HepG2 (cell line): ENCODE results near the gene NPB. TPM values are rescaled to one million over a fixed set of nuclear protein-coding genes. Genes with fewer than 3 reads are reported as not detected.
A peak's percentile ranks its signal among the peaks of the same experiment; 100 is the strongest.

Source experiments
- CSRNP1 ChIP-seq: sonication (generic); formaldehyde crosslinking; IDR thresholded peaks from 2 replicates; pipeline ENCODE4 v1.8.1; 2023; ENCODE audit warnings: mild to moderate bottlenecking, missing genetic modification reagents
- IKZF5 ChIP-seq: IDR thresholded peaks from 2 replicates; pipeline ENCODE4 v1.6.1; 2018; ENCODE audit warnings: missing genetic modification reagents, mild to moderate bottlenecking, missing compliant biosample characterization
- KLF11 ChIP-seq: IDR thresholded peaks from 2 replicates; pipeline ENCODE4 v1.6.1; 2016; ENCODE audit warnings: missing compliant biosample characterization
- MTF2 ChIP-seq: sonication (generic); formaldehyde crosslinking; IDR thresholded peaks from 2 replicates; pipeline ENCODE4 v1.5.0; 2020; ENCODE audit warnings: missing genetic modification reagents, borderline replicate concordance
- ZBTB26 ChIP-seq: IDR thresholded peaks from 2 replicates; pipeline ENCODE4 v1.6.1; 2016; ENCODE audit warnings: missing compliant biosample characterization, missing genetic modification reagents, borderline replicate concordance
- ZMYM3 ChIP-seq: sonication (generic); formaldehyde crosslinking; IDR thresholded peaks from 2 replicates; pipeline ENCODE4 v1.5.1; 2020; ENCODE audit warnings: mild to moderate bottlenecking, missing genetic modification reagents
- ZNF34 ChIP-seq: sonication (generic); formaldehyde crosslinking; IDR thresholded peaks from 2 replicates; pipeline ENCODE4 v1.4.0; 2020; ENCODE audit warnings: mild to moderate bottlenecking, missing genetic modification reagents, borderline replicate concordance
- ZNF383 ChIP-seq: sonication (generic); formaldehyde crosslinking; IDR thresholded peaks from 2 replicates; pipeline ENCODE4 v1.4.0; 2020; ENCODE audit warnings: missing genetic modification reagents, mild to moderate bottlenecking, borderline replicate concordance
- ZNF451 ChIP-seq: sonication (generic); formaldehyde crosslinking; IDR thresholded peaks from 2 replicates; pipeline ENCODE4 v1.5.0; 2020; ENCODE audit warnings: mild to moderate bottlenecking, missing genetic modification reagents
- ZNF512 ChIP-seq: sonication (generic); formaldehyde crosslinking; IDR thresholded peaks from 2 replicates; pipeline ENCODE4 v1.4.0; 2020; ENCODE audit warnings: mild to moderate bottlenecking, missing genetic modification reagents
- ZNF691 ChIP-seq: sonication (generic); formaldehyde crosslinking; IDR thresholded peaks from 2 replicates; pipeline ENCODE4 v1.4.0; 2020; ENCODE audit warnings: missing genetic modification reagents, low read depth, mild to moderate bottlenecking, borderline replicate concordance
- ZNF773 ChIP-seq: sonication (generic); formaldehyde crosslinking; IDR thresholded peaks from 2 replicates; pipeline ENCODE4 v1.4.0; 2020; ENCODE audit warnings: missing genetic modification reagents, borderline replicate concordance
- polyA plus RNA-seq, 8 experiments: library from polyadenylated mRNA; depleted of rRNA in 3 of 8; stranded (reverse) in 7 of 8; unstranded in 1 of 8; fragments of >200 nt; fragmentation: Illumina TruSeq in 4 of 8; extraction: Trizol in 4 of 8; gene quantifications; 2 replicates each; pipeline versions ENCODE4 v1.2.1 to v1.2.3, GENCODE V29; 2011 to 2016; ENCODE audit warnings: low read depth in 4 of 8, missing spikeins in 1 of 8, mixed read lengths in 1 of 8; ENCODE audit not compliant: insufficient read depth in 1 of 8
- total RNA-seq, 5 experiments: library from RNA; depleted of rRNA; stranded (reverse); fragments of >200 nt; fragmentation: Illumina TruSeq; extraction: Trizol; gene quantifications; 2 replicates each; pipeline ENCODE4 v1.2.3, GENCODE V29; 2016; ENCODE audit warnings: low read depth in 1 of 5
- TF ChIP-seq, protein P1 (sequence below): IDR thresholded peaks from 2 replicates; pipeline ENCODE4 v1.6.1; 2012; ENCODE audit warnings: low read depth, low read length, improper control_type of control experiment
- TF ChIP-seq, protein P2 (sequence below): sonication (generic); formaldehyde crosslinking; IDR thresholded peaks from 2 replicates; pipeline ENCODE4 v1.4.0; 2020; ENCODE audit warnings: missing genetic modification reagents

The NPB gene
- total and polyA plus RNA-seq, 2 of the 13 experiments (the other 11 are each of a cell fraction or from before 2014, with no cell fraction given) = 0.11 to 0.93 TPM

GRCh38 chr17:81909966-81910839 lies 8.2 kb downstream of the NPB start (continued):
- no peak for TF ChIP-seq ZNF512 (CRISPR knock-in tag)
- TF ChIP-seq, protein P1, sequence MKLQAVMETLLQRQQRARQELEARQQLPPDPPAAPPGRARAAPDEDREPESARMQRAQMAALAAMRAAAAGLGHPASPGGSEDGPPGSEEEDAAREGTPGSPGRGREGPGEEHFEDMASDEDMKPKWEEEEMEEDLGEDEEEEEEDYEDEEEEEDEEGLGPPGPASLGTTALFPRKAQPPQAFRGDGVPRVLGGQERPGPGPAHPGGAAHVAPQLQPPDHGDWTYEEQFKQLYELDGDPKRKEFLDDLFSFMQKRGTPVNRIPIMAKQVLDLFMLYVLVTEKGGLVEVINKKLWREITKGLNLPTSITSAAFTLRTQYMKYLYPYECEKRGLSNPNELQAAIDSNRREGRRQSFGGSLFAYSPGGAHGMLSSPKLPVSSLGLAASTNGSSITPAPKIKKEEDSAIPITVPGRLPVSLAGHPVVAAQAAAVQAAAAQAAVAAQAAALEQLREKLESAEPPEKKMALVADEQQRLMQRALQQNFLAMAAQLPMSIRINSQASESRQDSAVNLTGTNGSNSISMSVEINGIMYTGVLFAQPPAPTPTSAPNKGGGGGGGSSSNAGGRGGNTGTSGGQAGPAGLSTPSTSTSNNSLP = no peak
- peak; percentile 40 for TF ChIP-seq ZNF383 (CRISPR knock-in tag)
- no peak for TF ChIP-seq ZNF34 (CRISPR knock-in tag)
- no peak for TF ChIP-seq MTF2 (CRISPR knock-in tag)
- TF ChIP-seq IKZF5 (CRISPR knock-in tag) = peak; percentile 92
- TF ChIP-seq CSRNP1 (CRISPR knock-in tag) = peak; percentile 47
- TF ChIP-seq ZBTB26 (CRISPR knock-in tag) = 0 out of 2 replicates have a peak, but pooled peaks have one; percentile 14
- TF ChIP-seq ZNF773 = 0 out of 2 replicates have a peak, but pooled peaks have one; percentile 31
- TF ChIP-seq ZMYM3 (CRISPR knock-in tag) = peak; percentile 13; the same call in 1 of the 2 replicates
- TF ChIP-seq, protein P2, sequence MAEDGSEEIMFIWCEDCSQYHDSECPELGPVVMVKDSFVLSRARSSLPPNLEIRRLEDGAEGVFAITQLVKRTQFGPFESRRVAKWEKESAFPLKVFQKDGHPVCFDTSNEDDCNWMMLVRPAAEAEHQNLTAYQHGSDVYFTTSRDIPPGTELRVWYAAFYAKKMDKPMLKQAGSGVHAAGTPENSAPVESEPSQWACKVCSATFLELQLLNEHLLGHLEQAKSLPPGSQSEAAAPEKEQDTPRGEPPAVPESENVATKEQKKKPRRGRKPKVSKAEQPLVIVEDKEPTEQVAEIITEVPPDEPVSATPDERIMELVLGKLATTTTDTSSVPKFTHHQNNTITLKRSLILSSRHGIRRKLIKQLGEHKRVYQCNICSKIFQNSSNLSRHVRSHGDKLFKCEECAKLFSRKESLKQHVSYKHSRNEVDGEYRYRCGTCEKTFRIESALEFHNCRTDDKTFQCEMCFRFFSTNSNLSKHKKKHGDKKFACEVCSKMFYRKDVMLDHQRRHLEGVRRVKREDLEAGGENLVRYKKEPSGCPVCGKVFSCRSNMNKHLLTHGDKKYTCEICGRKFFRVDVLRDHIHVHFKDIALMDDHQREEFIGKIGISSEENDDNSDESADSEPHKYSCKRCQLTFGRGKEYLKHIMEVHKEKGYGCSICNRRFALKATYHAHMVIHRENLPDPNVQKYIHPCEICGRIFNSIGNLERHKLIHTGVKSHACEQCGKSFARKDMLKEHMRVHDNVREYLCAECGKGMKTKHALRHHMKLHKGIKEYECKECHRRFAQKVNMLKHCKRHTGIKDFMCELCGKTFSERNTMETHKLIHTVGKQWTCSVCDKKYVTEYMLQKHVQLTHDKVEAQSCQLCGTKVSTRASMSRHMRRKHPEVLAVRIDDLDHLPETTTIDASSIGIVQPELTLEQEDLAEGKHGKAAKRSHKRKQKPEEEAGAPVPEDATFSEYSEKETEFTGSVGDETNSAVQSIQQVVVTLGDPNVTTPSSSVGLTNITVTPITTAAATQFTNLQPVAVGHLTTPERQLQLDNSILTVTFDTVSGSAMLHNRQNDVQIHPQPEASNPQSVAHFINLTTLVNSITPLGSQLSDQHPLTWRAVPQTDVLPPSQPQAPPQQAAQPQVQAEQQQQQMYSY (CRISPR knock-in tag) = peak; percentile 78
- TF ChIP-seq KLF11 (CRISPR knock-in tag) = peak; percentile 83
- TF ChIP-seq ZNF691 (CRISPR knock-in tag) = peak; percentile 84
- no peak for TF ChIP-seq ZNF451
